ENCODE measurements around the gene SWAP70. TPM values are rescaled to one million over a fixed set of nuclear protein-coding genes. Genes with fewer than 3 reads are reported as not detected.

The SWAP70 gene
- total and polyA plus RNA-seq, 2 of the 13 experiments (the other 11 are each of a cell fraction or from before 2014, with no cell fraction given): 4.6 to 8.7 TPM

GRCh38 chr11:9639985-9640384 lies 23.9 kb upstream of the SWAP70 start:
- WGBS (ENCODE audit: low lambda C conversion rate): 28% methylated on average over 4 of the region's 4 CpGs
- ATAC-seq (no peak), DNase-seq (ENCODE audit: low spot score) (no peak), FAIRE-seq (no peak)
- H3K4me3 ChIP-seq (replicated peaks in 1 of 3; ENCODE audit: insufficient read depth in 1 of 3, low read depth in 2 of 3, low read length in 3 of 3): no peak overlapping the region
- intact Hi-C loops (cut with micrococcal nuclease; ENCODE audit: unreplicated experiment) (no loop called here), in situ Hi-C loops (cut with HindIII; ENCODE audit: extremely low pct_ligation_motif_present, low pct_unique_long_range_greater_than_20kb) (no loop called here)
- no TSS peak for BruUV-seq (replicated peaks)
- ChIA-PET CTCF (ENCODE audit: low intra/inter-chr PET ratio, low total read pairs) (no interaction called here), POLR2A (no interaction called here)
- H4K20me1 ChIP-seq (ENCODE audit: insufficient read depth, low read length): no peaks in the 10 kb centered on the region
- no peaks in the 10 kb centered on the region for H3K36me3 ChIP-seq (replicated peaks in 1 of 2; ENCODE audit: control insufficient read depth in 1 of 2, insufficient read depth in 2 of 2, low read length in 2 of 2)
- no peak overlapping the region for H2AFZ ChIP-seq (ENCODE audit: low read length)
- peaks cover 0 to 1% of the 10 kb centered on the region in 2 experiments; a peak in 2 of 5 replicates for H3K27me3 ChIP-seq (ENCODE audit: control insufficient read depth in 1 of 2, insufficient read depth in 2 of 2, low read length in 2 of 2)
- no peaks in the 10 kb centered on the region for H3K79me2 ChIP-seq (ENCODE audit: insufficient read depth, low read length)
- H3K9me3 ChIP-seq (ENCODE audit: low read length): no peaks in the 10 kb centered on the region
- no peak overlapping the region for H3K4me2 ChIP-seq (ENCODE audit: low read depth, low read length)
- TF ChIP-seq ZNF383 (CRISPR knock-in tag; IDR thresholded peaks at IDR 0.05; ENCODE audit: borderline replicate concordance) (no peak), CEBPB (IDR thresholded peaks at IDR 0.05; ENCODE audit: borderline replicate concordance, low read depth, low read length) (peak; percentile 63)
- H3K9ac ChIP-seq (ENCODE audit: insufficient read depth, low read depth, low read length): no peak overlapping the region
- no peak overlapping the region for H3K27ac ChIP-seq (ENCODE audit: extremely low read length, insufficient read depth, low read length)
- peaks cover 24% of the 10 kb centered on the region for H3K4me1 ChIP-seq (ENCODE audit: insufficient read depth, low read length)

- BruUV-seq (replicated peaks): no TSS peak
- in situ Hi-C loops (cut with HindIII; ENCODE audit: extremely low pct_ligation_motif_present, low pct_unique_long_range_greater_than_20kb) (no loop called here), intact Hi-C loops (cut with micrococcal nuclease; ENCODE audit: unreplicated experiment) (no loop called here)
- Histone ChIP-seq H3K27ac (ENCODE audit: extremely low read length, insufficient read depth, low read length) (no peak overlapping the region), H4K20me1 (ENCODE audit: insufficient read depth, low read length) (no peaks in the 10 kb centered on the region), H3K4me3 (replicated peaks in 1 of 3; ENCODE audit: insufficient read depth in 1 of 3, low read depth in 2 of 3, low read length in 3 of 3) (no peak overlapping the region), H2AFZ (ENCODE audit: low read length) (no peak overlapping the region), H3K9me3 (ENCODE audit: low read length) (no peaks in the 10 kb centered on the region), H3K27me3 (ENCODE audit: control insufficient read depth in 1 of 2, insufficient read depth in 2 of 2, low read length in 2 of 2) (peaks cover 0 to 1% of the 10 kb centered on the region in 2 experiments; a peak in 1 of 5 replicates), H3K4me1 (ENCODE audit: insufficient read depth, low read length) (peaks cover 24% of the 10 kb centered on the region), H3K79me2 (ENCODE audit: insufficient read depth, low read length) (no peaks in the 10 kb centered on the region), H3K36me3 (replicated peaks in 1 of 2; ENCODE audit: control insufficient read depth in 1 of 2, insufficient read depth in 2 of 2, low read length in 2 of 2) (no peaks in the 10 kb centered on the region), H3K9ac (ENCODE audit: insufficient read depth, low read depth, low read length) (no peak overlapping the region), H3K4me2 (ENCODE audit: low read depth, low read length) (no peak overlapping the region)
- POLR2A ChIA-PET: no interaction called here
- TF ChIP-seq ZNF430 (CRISPR knock-in tag; IDR thresholded peaks at IDR 0.05) (no peak), ZNF101 (CRISPR knock-in tag; IDR thresholded peaks at IDR 0.05; ENCODE audit: borderline replicate concordance, low read depth) (no peak), LBX2 (CRISPR knock-in tag; IDR thresholded peaks at IDR 0.05; ENCODE audit: borderline replicate concordance) (no peak), ZNF414 (CRISPR knock-in tag; IDR thresholded peaks at IDR 0.05) (no peak), CCDC6 (CRISPR knock-in tag; IDR thresholded peaks at IDR 0.05) (no peak), U2AF2 (IDR thresholded peaks at IDR 0.05; ENCODE audit: low read depth, low read length) (no peak), MED8 (CRISPR knock-in tag; IDR thresholded peaks at IDR 0.05; ENCODE audit: insufficient replicate concordance) (no peak), GTF2F1 (IDR thresholded peaks at IDR 0.05; ENCODE audit: low read length) (no peak), ZNF839 (CRISPR knock-in tag; IDR thresholded peaks at IDR 0.05; ENCODE audit: borderline replicate concordance) (no peak), FOSL2 (CRISPR knock-in tag; IDR thresholded peaks at IDR 0.05) (no peak)
- CTCF ChIA-PET (ENCODE audit: low intra/inter-chr PET ratio, low total read pairs): no interaction called here
- ATAC-seq (no peak), DNase-seq (ENCODE audit: low spot score) (no peak), FAIRE-seq (no peak)
- 60% methylated on average over 2 of the region's 2 CpGs for WGBS (ENCODE audit: low lambda C conversion rate)
These were observed 21.0 kb upstream of the SWAP70 start for GRCh38 chr11:9642894-9643293.
